VCaP (cell line): ENCODE results near the gene ADM5.

Source experiments
- H3K27ac ChIP-seq: fragments of 450-650 bp; 2 replicates; pipeline ENCODE4 v1.5.1; 2017
- CTCF ChIP-seq: fragments of 450-650 bp; conservative IDR thresholded peaks from 2 replicates; pipeline ENCODE4 v1.5.1; 2017; ENCODE audit warnings: mild to moderate bottlenecking, moderate library complexity

Gene ADM5

DNA sequence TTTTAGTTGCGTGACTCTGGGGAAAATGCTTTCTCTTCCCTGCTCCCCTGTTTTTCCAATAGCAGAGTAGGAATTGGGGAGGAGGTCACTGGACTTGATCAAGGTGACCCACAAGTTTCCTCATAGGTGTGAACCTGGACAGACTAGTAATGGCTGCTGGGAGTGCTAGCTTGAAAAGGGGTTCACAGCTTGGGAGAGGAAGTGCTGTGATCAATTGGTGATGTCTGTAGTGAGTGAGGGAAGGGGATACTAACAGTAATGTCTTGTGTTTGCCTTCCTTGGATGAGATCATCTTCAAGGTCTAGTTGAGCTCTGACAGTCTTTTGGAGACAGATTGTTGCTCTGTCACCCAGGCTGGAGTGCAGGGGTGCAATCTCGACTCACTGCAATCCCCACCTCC, 21.9 kb upstream of the ADM5 start:
- no peak for TF ChIP-seq CTCF
- no peak overlapping the region for H3K27ac ChIP-seq

GRCh38 chr19:49669516-49669915, 19.9 kb upstream of the ADM5 start:
- no peak overlapping the region for H3K27ac ChIP-seq

GRCh38 chr19:49672131-49672919, 17.1 kb upstream of the ADM5 start:
- H3K27ac ChIP-seq: peak overlapping the region; percentile 77
- peak; percentile 99 for TF ChIP-seq CTCF

More at GRCh38 chr19:49669516-49669915, 19.9 kb upstream of the ADM5 start:
- no peak for TF ChIP-seq CTCF

GRCh38 chr19:49676136-49676783, 13.1 kb upstream of the ADM5 start:
- TF ChIP-seq CTCF: no peak
- peak overlapping the region; percentile 96 for H3K27ac ChIP-seq

- H3K27ac ChIP-seq: peak overlapping the region; percentile 96
- TF ChIP-seq CTCF: no peak
These were observed 12.6 kb upstream of the ADM5 start for GRCh38 chr19:49676784-49677230.

DNA sequence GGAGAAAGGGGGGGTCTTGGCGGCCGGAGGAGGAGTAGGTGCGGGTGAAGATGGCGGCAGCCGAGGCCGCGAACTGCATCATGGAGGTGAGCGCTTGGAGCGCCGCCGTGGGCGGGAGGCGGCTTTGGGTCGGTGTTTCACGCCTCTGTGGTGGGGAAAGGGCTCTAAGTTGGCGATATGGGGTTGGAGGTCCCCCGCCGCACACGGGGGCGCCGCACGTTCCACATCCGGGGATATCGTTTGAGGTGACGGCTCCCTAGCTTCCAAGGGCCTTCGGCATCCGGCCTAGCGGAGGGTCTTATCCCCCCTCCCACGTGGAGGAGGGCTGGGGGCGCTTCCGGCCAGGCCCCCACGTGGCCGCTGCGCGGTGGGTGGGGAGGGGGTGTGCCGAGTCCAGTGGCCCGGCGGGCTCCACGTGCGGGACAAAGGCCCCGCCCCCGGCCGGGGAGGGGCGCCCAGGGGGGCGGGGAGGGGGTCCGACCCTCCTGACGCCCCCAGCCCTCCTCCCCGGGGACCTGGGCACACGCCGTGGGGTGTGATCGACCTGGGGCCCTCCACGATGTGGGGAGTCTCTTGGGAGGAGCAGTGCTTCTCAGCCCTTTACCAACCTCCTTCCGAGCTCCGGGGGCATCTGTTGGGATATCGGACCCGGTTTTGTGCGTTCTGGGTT, 12.0 kb upstream of the ADM5 start, which contains the start of gene PRMT1:
PRMT1 (plus strand) TSS at position 41 of the 670 bp plus-strand sequence; CDS start at position 51, 10 bp downstream.
- no peak for TF ChIP-seq CTCF
- peak within 1 kb of the TSS; percentile 96 for H3K27ac ChIP-seq
